HL-60 (cell line): ENCODE data around the gene MAP4K5.

Experiments used
- DNase-seq, 2 experiments: peaks; one replicate each; pipeline ENCODE4 v3.0.0-alpha.2; 2010 to 2020; ENCODE audit warnings: low read depth in 1 of 2, low spot score in 1 of 2
- H3K27ac ChIP-seq: fragments of 250-450 bp; sonication (Bioruptor Pico); replicated peaks from 2 replicates; pipeline ENCODE4 v1.5.1; 2020; ENCODE audit warnings: mild to moderate bottlenecking, moderate library complexity
- H3K27me3 ChIP-seq: fragments of 250-450 bp; sonication (Bioruptor Pico); 2 replicates; pipeline ENCODE4 v1.5.1; 2021; ENCODE audit warnings: mild to moderate bottlenecking, moderate library complexity; ENCODE audit not compliant: insufficient read depth, poor library complexity, severe bottlenecking
- H3K4me3 ChIP-seq: replicated peaks from 2 replicates; pipeline ENCODE4 v1.5.1; 2011; ENCODE audit warnings: mild to moderate bottlenecking, control low read depth, low read length; ENCODE audit not compliant: insufficient read depth
- CTCF ChIP-seq: IDR thresholded peaks from one replicate; pipeline ENCODE4 v1.5.1; 2011; ENCODE audit warnings: low read length, control low read depth, inconsistent platforms; ENCODE audit not compliant: insufficient read depth
- GABPA ChIP-seq: IDR thresholded peaks from 2 replicates; pipeline ENCODE4 v1.6.1; 2012; ENCODE audit warnings: low read depth
- POLR2AphosphoS5 ChIP-seq: IDR thresholded peaks from 2 replicates; pipeline ENCODE4 v1.6.1; 2012; ENCODE audit warnings: low read depth
- REST ChIP-seq: IDR thresholded peaks from 2 replicates; pipeline ENCODE4 v1.6.1; 2012; ENCODE audit warnings: low read depth; ENCODE audit not compliant: insufficient replicate concordance
- SPI1 ChIP-seq: IDR thresholded peaks from 2 replicates; pipeline ENCODE4 v1.6.1; 2012; ENCODE audit warnings: low read depth, mild to moderate bottlenecking, borderline replicate concordance

The MAP4K5 gene

GRCh38 chr14:50521912-50522341 is 10.4 kb downstream of the MAP4K5 start:
- no peak for DNase-seq
- Histone ChIP-seq H3K27me3 (no peaks in the 10 kb centered on the region), H3K4me3 (no peak overlapping the region), H3K27ac (no peak overlapping the region)
- TF ChIP-seq CTCF, result no peak
- TF ChIP-seq REST, result no peak
- TF ChIP-seq GABPA, result no peak
- TF ChIP-seq SPI1, result no peak
- TF ChIP-seq POLR2AphosphoS5, result no peak

GRCh38 chr14:50520947-50521815 is 11.2 kb downstream of the MAP4K5 start:
- no peak overlapping the region for H3K27ac ChIP-seq
- DNase-seq, result no peak
- H3K27me3 ChIP-seq, result no peaks in the 10 kb centered on the region
- no peak overlapping the region for H3K4me3 ChIP-seq
- TF ChIP-seq POLR2AphosphoS5 (no peak), CTCF (no peak), REST (no peak), GABPA (no peak), SPI1 (no peak)

GRCh38 chr14:50516091-50516490 is 16.3 kb downstream of the MAP4K5 start:
- no peak for DNase-seq
- Histone ChIP-seq H3K4me3 (no peak overlapping the region), H3K27ac (no peak overlapping the region), H3K27me3 (no peaks in the 10 kb centered on the region)
- TF ChIP-seq POLR2AphosphoS5 (no peak), CTCF (no peak), GABPA (no peak), REST (no peak), SPI1 (no peak)
